HCT116 (cell line): ENCODE data around the gene NFKBIL1. TPM values are rescaled to one million over a fixed set of nuclear protein-coding genes. Genes with fewer than 3 reads are reported as not detected.

Source experiments
- ATAC-seq: fragments of 200-7000 bp; cut with Tn5 transposase; 2 replicates; pipeline ENCODE4 v1.9.1; 2020; ENCODE audit warnings: mild to moderate bottlenecking, moderate library complexity
- BruUV-seq: library from RNA; stranded (reverse); fragments of 400-500 nt; replicated peaks from 2 replicates; lab custom pipeline; 2021; lab: Mats Ljungman, UMichigan
- CTCF ChIA-PET: fragments of 300-600 bp; sonication (Branson Sonifier 250); formaldehyde crosslinking; loops from one replicate; lab custom pipeline; 2021; ENCODE audit warnings: antibody characterized with exemption; lab: Charles Lee
- POLR2A ChIA-PET: fragments of 300-600, 350-600 bp; sonication (Branson Sonifier 250); formaldehyde crosslinking; loops from one replicate; lab custom pipeline; 2021; ENCODE audit warnings: antibody characterized with exemption; lab: Charles Lee
- RAD21 ChIA-PET, 2 experiments: fragments of 300-600 bp; sonication (Branson Sonifier 250); formaldehyde crosslinking; loops; one replicate each; lab custom pipeline; 2023; ENCODE audit warnings: low total read pairs in 2 of 2; ENCODE audit not compliant: uncharacterized antibody in 2 of 2, unreplicated experiment in 2 of 2, low non-redundant PET in 1 of 2; lab: Charles Lee
- DNase-seq: peaks from one replicate; pipeline ENCODE4 v3.0.0-alpha.2; 2010; ENCODE audit warnings: low read depth, low spot score
- H2AFZ ChIP-seq: fragments of 200-600 bp; shearing (Covaris generic), sonication (generic); 2 replicates; pipeline ENCODE4 v1.6.1; 2017; ENCODE audit warnings: low read depth, mixed run types, mixed read lengths, antibody characterized with exemption, low read length; ENCODE audit not compliant: poor library complexity, severe bottlenecking
- H3K27ac ChIP-seq: 2 replicates; pipeline ENCODE4 v1.5.1; 2012; ENCODE audit warnings: low read depth, low read length
- H3K27me3 ChIP-seq: fragments of 200-600 bp; sonication (generic); 2 replicates; pipeline ENCODE4 v1.6.1; 2016; ENCODE audit warnings: mixed run types, low read length, mixed read lengths; ENCODE audit not compliant: insufficient read depth
- H3K36me3 ChIP-seq, 2 experiments: fragments of 200-500 bp in 1 of 2; fragments of 200-600 bp in 1 of 2; sonication (Bioruptor generic) in 1 of 2; sonication (generic) in 1 of 2; 2 replicates each; pipeline versions ENCODE4 v1.5.1 to v1.6.1; 2014 to 2016; ENCODE audit warnings: low read length in 2 of 2, inconsistent platforms in 1 of 2, mixed read lengths in 1 of 2, mixed run types in 1 of 2; ENCODE audit not compliant: insufficient read depth in 2 of 2, control insufficient read depth in 1 of 2
- H3K4me1 ChIP-seq, 2 experiments: fragments of 200-600 bp in 1 of 2; sonication (generic) in 1 of 2; 2 replicates each; pipeline versions ENCODE4 v1.5.1 to v1.6.1; 2012 to 2017; ENCODE audit warnings: low read length in 2 of 2, inconsistent platforms in 1 of 2, mild to moderate bottlenecking in 1 of 2, mixed read lengths in 1 of 2, mixed run types in 1 of 2, moderate library complexity in 1 of 2; ENCODE audit not compliant: insufficient read depth in 2 of 2, control insufficient read depth in 1 of 2
- H3K4me2 ChIP-seq: fragments of 200-600 bp; sonication (generic); 2 replicates; pipeline ENCODE4 v1.6.1; 2017; ENCODE audit warnings: mixed run types, low read length, mixed read lengths
- H3K4me3 ChIP-seq, 2 experiments: fragments of 200-600 bp in 1 of 2; sonication (generic) in 1 of 2; replicated peaks in 1 of 2; 2 replicates each; pipeline ENCODE4 v1.5.1; 2011 to 2016; ENCODE audit warnings: low read length in 2 of 2, control low read depth in 1 of 2, low read depth in 1 of 2, mild to moderate bottlenecking in 1 of 2, mixed read lengths in 1 of 2, mixed run types in 1 of 2
- H3K79me2 ChIP-seq: fragments of 200-600 bp; sonication (generic); 2 replicates; pipeline ENCODE4 v1.6.1; 2017; ENCODE audit warnings: mild to moderate bottlenecking, mixed run types, low read length, moderate library complexity, mixed read lengths; ENCODE audit not compliant: insufficient read depth
- H3K9ac ChIP-seq: fragments of 200-600 bp; sonication (generic); 2 replicates; pipeline ENCODE4 v1.6.1; 2016; ENCODE audit warnings: low read length, mixed read lengths
- H3K9me2 ChIP-seq: fragments of 200-600 bp; sonication (generic), shearing (Covaris generic); 2 replicates; pipeline ENCODE4 v1.6.1; 2017; ENCODE audit warnings: mixed run types, mild to moderate bottlenecking, moderate library complexity; ENCODE audit not compliant: insufficient read depth
- H3K9me3 ChIP-seq, 2 experiments: fragments of 200-500 bp in 1 of 2; fragments of 200-600 bp in 1 of 2; sonication (Bioruptor generic) in 1 of 2; sonication (generic) in 1 of 2; 2 replicates each; pipeline ENCODE4 v1.6.1; 2014 to 2017; ENCODE audit warnings: low read length in 2 of 2, mixed read lengths in 2 of 2, inconsistent platforms in 1 of 2, low read depth in 1 of 2, mild to moderate bottlenecking in 1 of 2, mixed run types in 1 of 2, moderate library complexity in 1 of 2; ENCODE audit not compliant: control insufficient read depth in 1 of 2, insufficient read depth in 1 of 2
- H4K20me1 ChIP-seq: fragments of 200-600 bp; sonication (generic), shearing (Covaris generic); 2 replicates; pipeline ENCODE4 v1.6.1; 2017; ENCODE audit warnings: mixed run types, mild to moderate bottlenecking, moderate library complexity; ENCODE audit not compliant: insufficient read depth
- ATF3 ChIP-seq: IDR thresholded peaks from 2 replicates; pipeline ENCODE4 v1.6.1; 2012
- CBX3 ChIP-seq: IDR thresholded peaks from 2 replicates; pipeline ENCODE4 v1.6.1; 2012; ENCODE audit warnings: low read depth
- ELF1 ChIP-seq: IDR thresholded peaks from 2 replicates; pipeline ENCODE4 v1.6.1; 2012; ENCODE audit warnings: low read depth, borderline replicate concordance
- EZH2 ChIP-seq: fragments of 200-600 bp; sonication (generic); IDR thresholded peaks from 2 replicates; pipeline ENCODE4 v1.6.1; 2017; ENCODE audit warnings: antibody characterized with exemption, mixed run types
- EZH2phosphoT487 ChIP-seq: fragments of 200-600 bp; IDR thresholded peaks from 2 replicates; pipeline ENCODE4 v1.6.1; 2018; ENCODE audit warnings: antibody characterized with exemption, borderline replicate concordance
- FOSL1 ChIP-seq: IDR thresholded peaks from 2 replicates; pipeline ENCODE4 v1.6.1; 2012; ENCODE audit warnings: low read depth
- JUND ChIP-seq: IDR thresholded peaks from 2 replicates; pipeline ENCODE4 v1.6.1; 2012
- MAX ChIP-seq: IDR thresholded peaks from 2 replicates; pipeline ENCODE4 v1.6.1; 2012
- POLR2A ChIP-seq: IDR thresholded peaks from 2 replicates; pipeline ENCODE4 v1.7.0; 2011; ENCODE audit warnings: borderline replicate concordance; ENCODE audit not compliant: insufficient read depth, insufficient read length; ENCODE audit errors: extremely low read depth
- RAD21 ChIP-seq: IDR thresholded peaks from 2 replicates; pipeline ENCODE4 v1.6.1; 2012; ENCODE audit warnings: low read depth, mild to moderate bottlenecking
- SIN3A ChIP-seq: IDR thresholded peaks from 2 replicates; pipeline ENCODE4 v1.6.1; 2012; ENCODE audit warnings: low read depth
- SP1 ChIP-seq: IDR thresholded peaks from 2 replicates; pipeline ENCODE4 v1.6.1; 2012; ENCODE audit warnings: low read depth
- SRF ChIP-seq: IDR thresholded peaks from 2 replicates; pipeline ENCODE4 v1.6.1; 2012; ENCODE audit warnings: low read depth
- TCF7L2 ChIP-seq: IDR thresholded peaks from 2 replicates; pipeline ENCODE4 v1.7.0; 2011; ENCODE audit warnings: borderline replicate concordance, inconsistent platforms; ENCODE audit not compliant: insufficient read depth, insufficient read length; ENCODE audit errors: extremely low read depth
- YY1 ChIP-seq: IDR thresholded peaks from 2 replicates; pipeline ENCODE4 v1.6.1; 2011; ENCODE audit warnings: low read length, low read depth, moderate library complexity, mild to moderate bottlenecking; ENCODE audit not compliant: insufficient replicate concordance; ENCODE audit errors: extremely low read depth
- ZBTB33 ChIP-seq: IDR thresholded peaks from 2 replicates; pipeline ENCODE4 v1.6.1; 2011; ENCODE audit warnings: mild to moderate bottlenecking, low read length, moderate library complexity; ENCODE audit not compliant: insufficient replicate concordance; ENCODE audit errors: extremely low read depth
- ZFX ChIP-seq: fragments of 450-650 bp; IDR thresholded peaks from 2 replicates; pipeline ENCODE4 v1.6.1; 2017
- ZNF274 ChIP-seq: fragments of 200-500 bp; sonication (Bioruptor generic); IDR thresholded peaks from 2 replicates; pipeline ENCODE4 v1.6.1; 2014; ENCODE audit warnings: mild to moderate bottlenecking, low read depth, low read length, inconsistent platforms
- intact Hi-C: fragments of 100-400 bp; cut with micrococcal nuclease; formaldehyde crosslinking; loops from 2 replicates; pipeline ENCODE4 v1.10.0; 2022
- total RNA-seq: library from RNA; stranded (reverse); gene quantifications from one replicate; pipeline ENCODE4 v1.2.1, GENCODE V29; 2021; ENCODE audit not compliant: unreplicated experiment

NFKBIL1 gene
- total RNA-seq, 1 experiment from 2014 or later = 26.6 TPM

- H2AFZ ChIP-seq = no peak overlapping the region
- peaks cover 59 to 64% of the 10 kb centered on the region in 2 experiments for H3K36me3 ChIP-seq
- H3K9me3 ChIP-seq = no peaks in the 10 kb centered on the region
- H3K9me2 ChIP-seq = no peaks in the 10 kb centered on the region
- no peak overlapping the region for H3K9ac ChIP-seq
- intact Hi-C loops = no loop called here
- ChIA-PET POLR2A (no interaction called here), RAD21 (no interaction called here), CTCF (no interaction called here)
- DNase-seq = no peak
- TF ChIP-seq SIN3A (no peak), MAX (no peak), SRF (no peak), ZFX (no peak), EZH2 (no peak), TCF7L2 (no peak), ZBTB33 (no peak), JUND (no peak), YY1 (no peak), FOSL1 (no peak), SP1 (no peak), RAD21 (no peak), ATF3 (no peak), ZNF274 (no peak), POLR2A (no peak), ELF1 (no peak), EZH2phosphoT487 (no peak), CBX3 (no peak)
- peaks cover 86% of the 10 kb centered on the region for H3K79me2 ChIP-seq
- H4K20me1 ChIP-seq = peaks cover 40% of the 10 kb centered on the region; the same call in 1 of the 2 replicates
- BruUV-seq = no TSS peak
- no peak for ATAC-seq
- H3K4me1 ChIP-seq = peaks cover 14 to 26% of the 10 kb centered on the region in 2 experiments
- no peaks in the 10 kb centered on the region for H3K27me3 ChIP-seq
- no peak overlapping the region for H3K4me2 ChIP-seq
- H3K27ac ChIP-seq = no peak overlapping the region
- H3K4me3 ChIP-seq = no peak overlapping the region
Measured at GRCh38 chr6:31538805-31539400, 8.5 kb upstream of the NFKBIL1 start.
